Osteocyte (in vitro differentiated cells): Measurements from ENCODE around the gene FBXO3. TPM values are rescaled to one million over a fixed set of nuclear protein-coding genes. Genes with fewer than 3 reads are reported as not detected.

ENCODE experiments used
- DNase-seq: peaks from one replicate; pipeline ENCODE4 v3.0.0; 2021; ENCODE audit warnings: mixed read lengths; ENCODE audit not compliant: unreplicated experiment; ENCODE audit errors: extremely low spot score
- H3K27ac Mint-ChIP-seq: one replicate; pipeline ENCODE4 v1.8.0; 2021; ENCODE audit warnings: mild to moderate bottlenecking, mixed read lengths; ENCODE audit not compliant: unreplicated experiment
- H3K27me3 Mint-ChIP-seq: one replicate; pipeline ENCODE4 v1.8.0; 2021; ENCODE audit warnings: mixed read lengths; ENCODE audit not compliant: unreplicated experiment
- H3K36me3 Mint-ChIP-seq: one replicate; pipeline ENCODE4 v1.8.0; 2021; ENCODE audit warnings: mixed read lengths; ENCODE audit not compliant: unreplicated experiment
- H3K4me1 Mint-ChIP-seq: one replicate; pipeline ENCODE4 v1.8.0; 2021; ENCODE audit warnings: mixed read lengths; ENCODE audit not compliant: unreplicated experiment
- H3K4me3 Mint-ChIP-seq: one replicate; pipeline ENCODE4 v1.8.0; 2021; ENCODE audit warnings: mild to moderate bottlenecking, moderate library complexity, mixed read lengths; ENCODE audit not compliant: unreplicated experiment
- H3K9me3 Mint-ChIP-seq: one replicate; pipeline ENCODE4 v1.8.0; 2021; ENCODE audit warnings: mixed read lengths; ENCODE audit not compliant: unreplicated experiment
- CTCF ChIP-seq: fragments of 200-600 bp; sonication (generic); IDR thresholded peaks from 2 replicates; pipeline ENCODE4 v1.5.0; 2021; ENCODE audit warnings: antibody characterized with exemption, mild to moderate bottlenecking, moderate library complexity
- total RNA-seq: library from RNA; stranded (reverse); gene quantifications from 2 replicates; pipeline ENCODE4 v1.2.1, GENCODE V29; 2021

FBXO3 gene
- total RNA-seq, 1 donor from 2014 or later = 31.1 TPM

- H3K27me3 Mint-ChIP-seq = peaks cover 71% of the 10 kb centered on the region
- H3K36me3 Mint-ChIP-seq = no peaks in the 10 kb centered on the region
- no peaks in the 10 kb centered on the region for H3K4me1 Mint-ChIP-seq
- H3K4me3 Mint-ChIP-seq = no peak overlapping the region
- no peak for TF ChIP-seq CTCF
- H3K9me3 Mint-ChIP-seq = no peaks in the 10 kb centered on the region
- no peak for DNase-seq
- no peak overlapping the region for H3K27ac Mint-ChIP-seq
Measured at GRCh38 chr11:33787076-33787475, 12.8 kb upstream of the FBXO3 start.

GRCh38 chr11:33785609-33786008 lies 11.3 kb upstream of the FBXO3 start:
- Mint-ChIP-seq H3K4me3 (no peak overlapping the region), H3K36me3 (no peaks in the 10 kb centered on the region), H3K27ac (no peak overlapping the region), H3K27me3 (peaks cover 66% of the 10 kb centered on the region), H3K9me3 (no peaks in the 10 kb centered on the region), H3K4me1 (no peaks in the 10 kb centered on the region)
- TF ChIP-seq CTCF = no peak
- DNase-seq = no peak

GRCh38 chr11:33779849-33780528 lies 5.7 kb upstream of the FBXO3 start:
- Mint-ChIP-seq H3K4me3 (no peak overlapping the region), H3K9me3 (no peaks in the 10 kb centered on the region), H3K36me3 (no peaks in the 10 kb centered on the region), H3K4me1 (peaks cover 15% of the 10 kb centered on the region), H3K27ac (peak overlapping the region; percentile 2), H3K27me3 (peaks cover 38% of the 10 kb centered on the region)
- no peak for DNase-seq
- TF ChIP-seq CTCF = no peak

GRCh38 chr11:33778675-33779074 lies 4.4 kb upstream of the FBXO3 start:
- H3K4me1 Mint-ChIP-seq = peaks cover 19% of the 10 kb centered on the region
- no peak for DNase-seq
- no peaks in the 10 kb centered on the region for H3K36me3 Mint-ChIP-seq
- H3K4me3 Mint-ChIP-seq = no peak overlapping the region
- no peak overlapping the region for H3K27ac Mint-ChIP-seq
- no peak for TF ChIP-seq CTCF
- H3K9me3 Mint-ChIP-seq = no peaks in the 10 kb centered on the region
- peaks cover 26% of the 10 kb centered on the region for H3K27me3 Mint-ChIP-seq

GRCh38 chr11:33777906-33778305 lies 3.6 kb upstream of the FBXO3 start:
- H3K9me3 Mint-ChIP-seq = no peaks in the 10 kb centered on the region
- no peak overlapping the region for H3K27ac Mint-ChIP-seq
- no peak for DNase-seq
- TF ChIP-seq CTCF = no peak
- no peaks in the 10 kb centered on the region for H3K36me3 Mint-ChIP-seq
- peaks cover 25% of the 10 kb centered on the region for H3K4me1 Mint-ChIP-seq
- peaks cover 19% of the 10 kb centered on the region for H3K27me3 Mint-ChIP-seq
- H3K4me3 Mint-ChIP-seq = no peak overlapping the region
